H1 (cell line): Measurements from ENCODE around the gene POLR1C. TPM values are rescaled to one million over a fixed set of nuclear protein-coding genes. Genes with fewer than 3 reads are reported as not detected.

Experiments used
- CTCF ChIA-PET: fragments of 300-600 bp; sonication (Branson Sonifier 250); formaldehyde crosslinking; loops from one replicate; lab custom pipeline; 2021; ENCODE audit not compliant: partially characterized antibody; lab: Charles Lee
- POLR2A ChIA-PET: fragments of 300-600 bp; sonication (Branson Sonifier 250); formaldehyde crosslinking; loops from one replicate; lab custom pipeline; 2021; ENCODE audit warnings: inconsistent platforms; ENCODE audit not compliant: partially characterized antibody; lab: Charles Lee
- DNase-seq, 2 experiments: peaks; one replicate each; pipeline versions ENCODE4 v3.0.0 to v3.0.0-alpha.2; 2010 to 2022; ENCODE audit warnings: low spot score in 2 of 2, low read depth in 1 of 2, mixed read lengths in 1 of 2
- FAIRE-seq: peaks from 2 replicates; lab custom pipeline; 2011; peaks lifted over from hg19 to GRCh38; lab: Jason Lieb, UNC
- H2AFZ ChIP-seq: 2 replicates; pipeline ENCODE4 v1.8.1; 2012; ENCODE audit warnings: low read length, inconsistent platforms
- H2AK5ac ChIP-seq: 2 replicates; pipeline ENCODE4 v1.6.1; 2013; ENCODE audit warnings: low read depth, low read length
- H2BK120ac ChIP-seq: replicated peaks from 2 replicates; pipeline ENCODE3; 2013; ENCODE audit warnings: low read depth, low read length, inconsistent platforms
- H2BK12ac ChIP-seq: 2 replicates; pipeline ENCODE4 v1.6.1; 2013; ENCODE audit warnings: low read depth, low read length
- H2BK15ac ChIP-seq: 2 replicates; pipeline ENCODE4 v1.6.1; 2013; ENCODE audit warnings: low read length
- H2BK20ac ChIP-seq: 2 replicates; pipeline ENCODE4 v1.6.1; 2013; ENCODE audit warnings: low read length
- H2BK5ac ChIP-seq: 2 replicates; pipeline ENCODE4 v1.6.1; 2013; ENCODE audit warnings: low read depth, low read length
- H3K14ac ChIP-seq: 2 replicates; pipeline ENCODE4 v1.6.1; 2013; ENCODE audit warnings: inconsistent platforms; ENCODE audit not compliant: insufficient read length
- H3K18ac ChIP-seq: 2 replicates; pipeline ENCODE4 v1.6.1; 2013; ENCODE audit warnings: low read length; ENCODE audit errors: extremely low read depth
- H3K23ac ChIP-seq: 2 replicates; pipeline ENCODE4 v1.6.1; 2013; ENCODE audit warnings: inconsistent platforms; ENCODE audit not compliant: insufficient read length
- H3K23me2 ChIP-seq: 2 replicates; pipeline ENCODE4 v1.6.1; 2013; ENCODE audit warnings: low read depth, low read length
- H3K27ac ChIP-seq: 2 replicates; pipeline ENCODE4 v1.6.1; 2011; ENCODE audit warnings: low read depth, low read length, inconsistent platforms
- H3K27me3 ChIP-seq, 4 experiments: replicated peaks in 1 of 4; 1 replicate in 1 of 4; 2 replicates in 3 of 4; pipeline versions ENCODE4 v1.6.1 to v1.8.1; 2011 to 2013; ENCODE audit warnings: low read length in 3 of 4, mild to moderate bottlenecking in 3 of 4, inconsistent platforms in 2 of 4, mixed read lengths in 2 of 4, moderate library complexity in 1 of 4; ENCODE audit not compliant: control insufficient read depth in 3 of 4, insufficient read depth in 3 of 4; ENCODE audit errors: extremely low read depth in 1 of 4
- H3K36me3 ChIP-seq, 4 experiments: 2 replicates each; pipeline versions ENCODE4 v1.6.1 to v1.8.1; 2011 to 2013; ENCODE audit warnings: mild to moderate bottlenecking in 4 of 4, low read length in 3 of 4, moderate library complexity in 2 of 4, control low read depth in 1 of 4, inconsistent platforms in 1 of 4; ENCODE audit not compliant: insufficient read depth in 4 of 4, control insufficient read depth in 2 of 4
- H3K4ac ChIP-seq: replicated peaks from 2 replicates; pipeline ENCODE3; 2013; ENCODE audit warnings: low read length, low read depth, mixed read lengths, inconsistent platforms; ENCODE audit not compliant: insufficient read length
- H3K4me1 ChIP-seq, 4 experiments: replicated peaks in 1 of 4; 1 replicate in 1 of 4; 2 replicates in 3 of 4; pipeline versions ENCODE4 v1.6.1 to v1.8.1; 2011 to 2013; ENCODE audit warnings: low read length in 3 of 4, inconsistent platforms in 2 of 4, mixed read lengths in 1 of 4; ENCODE audit not compliant: insufficient read depth in 4 of 4, control insufficient read depth in 3 of 4
- H3K4me2 ChIP-seq, 2 experiments: 2 replicates each; pipeline versions ENCODE4 v1.6.1 to v1.8.1; 2011 to 2013; ENCODE audit warnings: low read depth in 2 of 2, low read length in 2 of 2, control low read depth in 1 of 2, inconsistent platforms in 1 of 2, mild to moderate bottlenecking in 1 of 2; ENCODE audit not compliant: insufficient read depth in 1 of 2
- H3K4me3 ChIP-seq, 4 experiments: fragments of 200-600, 300-600 bp in 1 of 4; sonication (generic), shearing (Covaris generic), sonication (Bioruptor Twin) in 1 of 4; 2 replicates each; pipeline versions ENCODE4 v1.5.1 to v1.8.1; 2011 to 2016; ENCODE audit warnings: low read length in 4 of 4, low read depth in 3 of 4, control low read depth in 2 of 4, inconsistent platforms in 2 of 4, mild to moderate bottlenecking in 2 of 4, mixed read lengths in 1 of 4, moderate library complexity in 1 of 4; ENCODE audit not compliant: insufficient read depth in 2 of 4; ENCODE audit errors: extremely low read depth in 1 of 4
- H3K56ac ChIP-seq: replicated peaks from 2 replicates; pipeline ENCODE3; 2013; ENCODE audit warnings: low read depth, mild to moderate bottlenecking, mixed read lengths, low read length, inconsistent platforms; ENCODE audit not compliant: insufficient read length
- H3K79me1 ChIP-seq: 2 replicates; pipeline ENCODE4 v1.6.1; 2013; ENCODE audit warnings: low read depth, low read length, control low read depth
- H3K79me2 ChIP-seq, 2 experiments: 2 replicates each; pipeline versions ENCODE4 v1.6.1 to v1.8.1; 2012 to 2013; ENCODE audit warnings: low read length in 2 of 2, mild to moderate bottlenecking in 2 of 2, inconsistent platforms in 1 of 2; ENCODE audit not compliant: insufficient read depth in 2 of 2, control insufficient read depth in 1 of 2
- H3K9ac ChIP-seq, 4 experiments: replicated peaks in 1 of 4; 1 replicate in 1 of 4; 2 replicates in 3 of 4; pipeline versions ENCODE4 v1.6.1 to v1.8.1; 2011 to 2013; ENCODE audit warnings: low read depth in 3 of 4, low read length in 3 of 4, control low read depth in 2 of 4, mild to moderate bottlenecking in 2 of 4, moderate library complexity in 2 of 4, inconsistent platforms in 1 of 4; ENCODE audit errors: extremely low read depth in 1 of 4
- H3K9me3 ChIP-seq, 2 experiments: 2 replicates each; pipeline versions ENCODE4 v1.6.1 to v1.8.1; 2012 to 2013; ENCODE audit warnings: mild to moderate bottlenecking in 2 of 2, moderate library complexity in 2 of 2, control low read depth in 1 of 2, inconsistent platforms in 1 of 2, low read depth in 1 of 2, low read length in 1 of 2, mixed read lengths in 1 of 2; ENCODE audit not compliant: insufficient read depth in 2 of 2
- H4K20me1 ChIP-seq, 2 experiments: replicated peaks in 1 of 2; 2 replicates each; pipeline versions ENCODE3 to v1.8.1; 2011 to 2013; ENCODE audit warnings: inconsistent platforms in 2 of 2, low read length in 2 of 2, mild to moderate bottlenecking in 1 of 2; ENCODE audit not compliant: insufficient read depth in 2 of 2, control insufficient read depth in 1 of 2
- H4K5ac ChIP-seq: 2 replicates; pipeline ENCODE4 v1.6.1; 2013; ENCODE audit warnings: low read length, low read depth, mixed read lengths, inconsistent platforms; ENCODE audit not compliant: insufficient read length
- H4K8ac ChIP-seq: 2 replicates; pipeline ENCODE4 v1.8.0; 2013; ENCODE audit warnings: mild to moderate bottlenecking, moderate library complexity, low read length, inconsistent platforms; ENCODE audit not compliant: insufficient read depth; ENCODE audit errors: extremely low read depth
- H4K91ac ChIP-seq: replicated peaks from 2 replicates; pipeline ENCODE3; 2013; ENCODE audit warnings: low read length, mixed read lengths, inconsistent platforms; ENCODE audit not compliant: insufficient read length
- ATF2 ChIP-seq: IDR thresholded peaks from 2 replicates; pipeline ENCODE4 v1.6.1; 2012; ENCODE audit warnings: low read length, inconsistent platforms
- CBX5 ChIP-seq: fragments of 300-800, 300-1000 bp; sonication (generic); IDR thresholded peaks from 2 replicates; pipeline ENCODE4 v1.7.1; 2016; ENCODE audit warnings: antibody characterized with exemption, low read length, low read depth
- CHD2 ChIP-seq: IDR thresholded peaks from 2 replicates; pipeline ENCODE4 v1.6.1; 2012; ENCODE audit warnings: low read length, improper control_type of control experiment
- GABPA ChIP-seq: IDR thresholded peaks from 2 replicates; pipeline ENCODE4 v1.6.1; 2011; ENCODE audit warnings: mild to moderate bottlenecking, low read length, moderate library complexity, borderline replicate concordance; ENCODE audit not compliant: insufficient read depth
- MAFK ChIP-seq: IDR thresholded peaks from 2 replicates; pipeline ENCODE4 v1.6.1; 2012; ENCODE audit warnings: low read depth, mild to moderate bottlenecking, improper control_type of control experiment, low read length
- POLR2AphosphoS5 ChIP-seq: IDR thresholded peaks from 2 replicates; pipeline ENCODE4 v1.6.1; 2011; ENCODE audit warnings: low read depth, low read length
- POU5F1 ChIP-seq: IDR thresholded peaks from 2 replicates; pipeline ENCODE4 v1.6.1; 2011; ENCODE audit warnings: low read depth, mild to moderate bottlenecking, low read length, moderate library complexity
- SIX5 ChIP-seq: IDR thresholded peaks from 2 replicates; pipeline ENCODE4 v1.6.1; 2011; ENCODE audit warnings: mild to moderate bottlenecking, low read depth, low read length
- SP1 ChIP-seq: IDR thresholded peaks from 2 replicates; pipeline ENCODE4 v1.6.1; 2011; ENCODE audit warnings: low read depth, low read length
- SP2 ChIP-seq: IDR thresholded peaks from 2 replicates; pipeline ENCODE4 v1.6.1; 2012; ENCODE audit warnings: mild to moderate bottlenecking, low read length, inconsistent platforms
- SP4 ChIP-seq: IDR thresholded peaks from 2 replicates; pipeline ENCODE4 v1.6.1; 2012; ENCODE audit warnings: low read length, inconsistent platforms
- TEAD4 ChIP-seq: IDR thresholded peaks from 2 replicates; pipeline ENCODE4 v1.6.1; 2012; ENCODE audit warnings: low read depth, low read length, inconsistent platforms, mixed read lengths
- WGBS, 2 experiments: shearing (Covaris generic) in 1 of 2; methylation state at CpG; one replicate each; pipeline versions ENCODE4 v1.1.6 to v1.1.7; 2013 to 2015; ENCODE audit warnings: low lambda C conversion rate in 2 of 2, mixed read lengths in 2 of 2, inconsistent platforms in 1 of 2, low coverage in 1 of 2, missing lambda C conversion rate in 1 of 2; ENCODE audit not compliant: insufficient replicate concordance in 2 of 2, insufficient coverage in 1 of 2, insufficient read length in 1 of 2; ENCODE audit errors: extremely low coverage in 1 of 2, missing lambda C conversion rate in 1 of 2; 5-methylcytosine and 5-hydroxymethylcytosine counted together
- polyA plus RNA-seq, 7 experiments: library from polyadenylated mRNA; depleted of rRNA in 3 of 7; stranded (reverse) in 5 of 7; unstranded in 2 of 7; fragments of >200 nt in 5 of 7; fragments of 200-250 nt in 2 of 7; gene quantifications; 1 replicate in 5 of 7; 2 replicates in 1 of 7; 4 replicates in 1 of 7; pipeline versions ENCODE4 v1.2.1 to v1.2.3, GENCODE V29; 2011 to 2013; ENCODE audit warnings: missing spikeins in 2 of 7, mixed read lengths in 2 of 7
- total RNA-seq: library from RNA; stranded (reverse); fragmentation: NEBNext Ultra II Directional; extraction: Animal tissue kit (Norgen Biotek cat#: 25700); gene quantifications from 2 replicates; pipeline ENCODE4 v1.2.1, GENCODE V29; 2021

Gene POLR1C
- total and polyA plus RNA-seq, 2 of the 8 experiments (the other 6 are each of a cell fraction or from before 2014, with no cell fraction given) = 42.9 to 49.6 TPM

GRCh38 chr6:43476746-43477145 lies 40.1 kb upstream of the POLR1C start:
- Histone ChIP-seq H2AFZ (peak overlapping the region; percentile 93; the same call in 1 of the 2 replicates), H3K4ac (no peak overlapping the region), H3K36me3 (no peaks in the 10 kb centered on the region), H3K23ac (no peak overlapping the region), H2BK5ac (no peak overlapping the region), H3K4me3 (peak overlapping the region; percentile 43 to 79 (median 57); a peak in 5 of 8 replicates), H3K4me1 (peaks cover 0 to 10% (median 9%) of the 10 kb centered on the region in 4 experiments; a peak in 5 of 7 replicates), H3K79me2 (peaks cover 14 to 37% of the 10 kb centered on the region in 2 experiments), H3K27ac (0 out of 2 replicates have a peak overlapping the region, but pooled peaks have one; percentile 25), H3K56ac (peak overlapping the region; percentile 37), H3K9me3 (no peaks in the 10 kb centered on the region), H4K5ac (no peak overlapping the region), H4K8ac (no peak overlapping the region), H2BK120ac (no peak overlapping the region), H3K9ac (peak overlapping the region in 3 of 4 experiments; percentile 10 to 45 (median 14); a peak in 4 of 7 replicates), H4K91ac (no peak overlapping the region), H3K23me2 (peaks cover 4% of the 10 kb centered on the region; the same call in 1 of the 2 replicates), H2BK12ac (no peak overlapping the region), H2BK20ac (no peak overlapping the region), H3K4me2 (peak overlapping the region; percentile 73 to 89), H3K27me3 (no peaks in the 10 kb centered on the region), H3K14ac (no peak overlapping the region), H4K20me1 (peaks cover 1 to 2% of the 10 kb centered on the region in 2 experiments), H3K79me1 (peaks cover 6% of the 10 kb centered on the region; the same call in 1 of the 2 replicates), H2BK15ac (no peak overlapping the region), H3K18ac (peak overlapping the region; percentile 66; the same call in 1 of the 2 replicates), H2AK5ac (no peak overlapping the region)
- DNase-seq (no peak), FAIRE-seq (no peak)
- POLR2A ChIA-PET = interaction anchor here (1.0 to 1.9 kb wide), 10 partner anchors 9 to 40 kb away, joined by 3 to 8 read pairs (median 5); partner anchors contain the start of genes POLR1C and YIPF3
- CTCF ChIA-PET = interaction anchor here (2.3 to 32.9 kb wide), 2 partner anchors 20 to 24 kb away, joined by 6 to 536 read pairs; partner anchors contain the start of gene LRRC73
- WGBS, 2 experiments = 68% methylated on average over 2 of the region's 2 CpGs; no CpG with 5 or more reads in 1 of the 2 experiments
- TF ChIP-seq CBX5 (no peak), SP4 (no peak), MAFK (no peak), SP2 (no peak), TEAD4 (no peak), GABPA (no peak), POLR2AphosphoS5 (no peak), SP1 (no peak), SIX5 (no peak), POU5F1 (no peak), CHD2 (no peak), ATF2 (no peak)
